Natural killer cell (primary cell): ENCODE measurements around the gene PHF21A. TPM values are rescaled to one million over a fixed set of nuclear protein-coding genes. Genes with fewer than 3 reads are reported as not detected.

ENCODE experiments used
- ATAC-seq, 3 donors: fragments of 150-1000 bp in 2 of 3; fragments of 200-7000 bp in 1 of 3; cut with Tn5 transposase; 1 replicate in 1 of 3; 2 replicates in 2 of 3; pipeline ENCODE4 v1.10.0; 2021; ENCODE audit warnings: mild to moderate bottlenecking in 2 of 3, moderate library complexity in 2 of 3
- DNase-seq, 2 donors: peaks; one replicate each; pipeline versions ENCODE4 v3.0.0 to v3.0.0-alpha.2; 2013 to 2021; ENCODE audit warnings: mixed read lengths in 1 of 2
- H3K27ac ChIP-seq: one replicate; pipeline ENCODE4 v1.5.1; 2013; ENCODE audit warnings: mild to moderate bottlenecking, low read length
- H3K27me3 ChIP-seq: one replicate; pipeline ENCODE4 v1.6.1; 2013; ENCODE audit warnings: low read length; ENCODE audit not compliant: control insufficient read depth, insufficient read depth
- H3K36me3 ChIP-seq: one replicate; pipeline ENCODE4 v1.6.1; 2013; ENCODE audit warnings: low read length; ENCODE audit not compliant: control insufficient read depth, insufficient read depth
- H3K4me1 ChIP-seq: one replicate; pipeline ENCODE4 v1.6.1; 2013; ENCODE audit warnings: low read length; ENCODE audit not compliant: control insufficient read depth, insufficient read depth
- H3K4me3 ChIP-seq: one replicate; pipeline ENCODE4 v1.5.1; 2013; ENCODE audit warnings: low read length
- H3K9me3 ChIP-seq: one replicate; pipeline ENCODE4 v1.6.1; 2013; ENCODE audit warnings: low read length; ENCODE audit not compliant: control insufficient read depth, insufficient read depth
- H3K27ac Mint-ChIP-seq, 2 donors: one replicate each; pipeline ENCODE4 v1.8.0; 2022; ENCODE audit warnings: mild to moderate bottlenecking in 2 of 2, mixed read lengths in 2 of 2, moderate library complexity in 1 of 2
- H3K27me3 Mint-ChIP-seq, 2 donors: one replicate each; pipeline ENCODE4 v1.8.0; 2022; ENCODE audit warnings: low read depth in 2 of 2, mixed read lengths in 2 of 2
- H3K36me3 Mint-ChIP-seq: one replicate; pipeline ENCODE4 v1.8.0; 2022; ENCODE audit warnings: mixed read lengths
- H3K4me1 Mint-ChIP-seq, 2 donors: one replicate each; pipeline ENCODE4 v1.8.0; 2022; ENCODE audit warnings: mixed read lengths in 2 of 2
- H3K4me3 Mint-ChIP-seq: one replicate; pipeline ENCODE4 v1.8.0; 2022; ENCODE audit warnings: mild to moderate bottlenecking, moderate library complexity, mixed read lengths
- H3K9me3 Mint-ChIP-seq, 2 donors: one replicate each; pipeline ENCODE4 v1.8.0; 2022; ENCODE audit warnings: mixed read lengths in 2 of 2
- CTCF ChIP-seq: fragments of 200-600 bp; IDR thresholded peaks from one replicate; pipeline ENCODE4 v1.8.0; 2022; ENCODE audit warnings: antibody characterized with exemption
- WGBS: methylation state at CpG from one replicate; pipeline ENCODE4 v1.1.7; 2013; ENCODE audit warnings: missing lambda C conversion rate; ENCODE audit not compliant: insufficient coverage; 5-methylcytosine and 5-hydroxymethylcytosine counted together
- intact Hi-C: fragments of 100-400 bp; cut with micrococcal nuclease; formaldehyde crosslinking; loops from one replicate; pipeline ENCODE4 v1.14.2; 2022
- total RNA-seq, 4 donors: library from RNA; stranded (reverse); fragments of 120-200 nt in 1 of 4; gene quantifications; one replicate each; pipeline versions ENCODE4 v1.2.3 to v1.2.4, GENCODE V29; 2013 to 2022

The PHF21A gene
- total RNA-seq, 3 donors from 2014 or later (not counting 1 experiment from before 2014, with no cell fraction given): 138 to 147 (median 139) TPM

GRCh38 chr11:46114378-46114777 lies 6.9 kb downstream of the PHF21A start:
- no peak overlapping the region for H3K27ac ChIP-seq

GRCh38 chr11:46112961-46113607 lies 8.2 kb downstream of the PHF21A start:
- Mint-ChIP-seq H3K27ac (peak overlapping the region in 1 of 2 donors; percentile 54), H3K4me1 (peaks cover 28 to 58% of the 10 kb centered on the region in 2 donors), H3K4me3 (no peak overlapping the region), H3K9me3 (no peaks in the 10 kb centered on the region), H3K36me3 (no peaks in the 10 kb centered on the region), H3K27me3 (no peaks in the 10 kb centered on the region)
- H3K36me3 ChIP-seq: no peaks in the 10 kb centered on the region
- H3K27ac ChIP-seq: no peak overlapping the region
- ATAC-seq: peak; percentile 96 to 100 (median 100)
- no peaks in the 10 kb centered on the region for H3K27me3 ChIP-seq
- intact Hi-C loops: no loop called here
- DNase-seq: peak in 1 of 2 donors; percentile 83
- no peaks in the 10 kb centered on the region for H3K9me3 ChIP-seq
- WGBS: 71% methylated on average over 7 of the region's 9 CpGs
- peaks cover 4% of the 10 kb centered on the region for H3K4me1 ChIP-seq
- no peak for TF ChIP-seq CTCF
- H3K4me3 ChIP-seq: no peak overlapping the region

More at GRCh38 chr11:46114378-46114777, 6.9 kb downstream of the PHF21A start:
- Histone ChIP-seq H3K9me3 (no peaks in the 10 kb centered on the region), H3K4me1 (peaks cover 10% of the 10 kb centered on the region), H3K36me3 (no peaks in the 10 kb centered on the region), H3K4me3 (no peak overlapping the region), H3K27me3 (no peaks in the 10 kb centered on the region)
- WGBS: 91% methylated on average over 3 of the region's 4 CpGs
- DNase-seq (no peak), ATAC-seq (no peak)
- intact Hi-C loops: no loop called here
- Mint-ChIP-seq H3K36me3 (no peaks in the 10 kb centered on the region), H3K4me3 (no peak overlapping the region), H3K27me3 (no peaks in the 10 kb centered on the region), H3K4me1 (peaks cover 41 to 71% of the 10 kb centered on the region in 2 donors), H3K27ac (peak overlapping the region; percentile 78 to 97), H3K9me3 (no peaks in the 10 kb centered on the region)
- TF ChIP-seq CTCF: no peak

- Mint-ChIP-seq H3K4me3 (no peak overlapping the region), H3K36me3 (no peaks in the 10 kb centered on the region), H3K27ac (no peak overlapping the region), H3K9me3 (no peaks in the 10 kb centered on the region), H3K27me3 (no peaks in the 10 kb centered on the region), H3K4me1 (peaks cover 36 to 50% of the 10 kb centered on the region in 2 donors)
- Histone ChIP-seq H3K9me3 (no peaks in the 10 kb centered on the region), H3K36me3 (no peaks in the 10 kb centered on the region), H3K27ac (no peak overlapping the region), H3K27me3 (no peaks in the 10 kb centered on the region), H3K4me3 (no peak overlapping the region), H3K4me1 (peaks cover 5% of the 10 kb centered on the region)
- ATAC-seq (no peak), DNase-seq (no peak)
- WGBS: 100% methylated on average over 1 of the region's 2 CpGs
- TF ChIP-seq CTCF: no peak
- intact Hi-C loops: no loop called here
Measured at GRCh38 chr11:46108751-46109150, 12.5 kb downstream of the PHF21A start.

GRCh38 chr11:46107780-46108179 lies 13.5 kb downstream of the PHF21A start:
- Mint-ChIP-seq H3K27me3 (no peaks in the 10 kb centered on the region), H3K27ac (peak overlapping the region in 1 of 2 donors; percentile 52), H3K4me3 (no peak overlapping the region), H3K36me3 (no peaks in the 10 kb centered on the region), H3K4me1 (peaks cover 33 to 45% of the 10 kb centered on the region in 2 donors), H3K9me3 (no peaks in the 10 kb centered on the region)
- H3K27me3 ChIP-seq: no peaks in the 10 kb centered on the region
- ATAC-seq: peak in 1 of 3 donors; percentile 67
- no CpG with 5 or more reads among the region's 2 CpGs for WGBS
- no peak for DNase-seq
- TF ChIP-seq CTCF: no peak
- no peaks in the 10 kb centered on the region for H3K36me3 ChIP-seq
- H3K9me3 ChIP-seq: no peaks in the 10 kb centered on the region
- no peak overlapping the region for H3K27ac ChIP-seq
- H3K4me1 ChIP-seq: peaks cover 5% of the 10 kb centered on the region
- intact Hi-C loops: no loop called here
- H3K4me3 ChIP-seq: no peak overlapping the region
